HepG2 (cell line): Measurements from ENCODE around the gene GRIK4. TPM values are rescaled to one million over a fixed set of nuclear protein-coding genes. Genes with fewer than 3 reads are reported as not detected.

Experiments
- ATAC-seq: fragments of 200-7000 bp; cut with Tn5 transposase; 3 replicates; pipeline ENCODE4 v1.9.1; 2020; ENCODE audit warnings: mild to moderate bottlenecking, moderate library complexity
- BruUV-seq: library from RNA; stranded (reverse); fragments of 400-500 nt; replicated peaks from 2 replicates; lab custom pipeline; 2021; lab: Mats Ljungman, UMichigan
- CTCF ChIA-PET: fragments of 300-600 bp; formaldehyde crosslinking; extraction: SDS; loops from one replicate; lab custom pipeline; 2021; ENCODE audit warnings: low total read pairs, inconsistent platforms, low intra/inter-chr PET ratio; lab: Yijun Ruan, JAX
- POLR2A ChIA-PET: fragments of 350-600 bp; sonication (Branson Sonifier 250); formaldehyde crosslinking; loops from one replicate; lab custom pipeline; 2020; ENCODE audit warnings: antibody characterized with exemption, inconsistent platforms; lab: Yijun Ruan, JAX
- DNase-seq: peaks from one replicate; pipeline ENCODE4 v3.0.0-alpha.2; 2015; ENCODE audit warnings: low spot score
- FAIRE-seq: peaks from 3 replicates; lab custom pipeline; 2011; peaks lifted over from hg19 to GRCh38; lab: Jason Lieb, UNC
- H2AFZ ChIP-seq: one replicate; pipeline ENCODE4 v1.6.1; 2011; ENCODE audit warnings: low read length, inconsistent platforms
- H3K27ac ChIP-seq: fragments of 300-600 bp; 3 replicates; pipeline ENCODE4 v1.8.0; 2011; ENCODE audit warnings: mixed run types, mild to moderate bottlenecking, mixed read lengths, low read length, inconsistent platforms; ENCODE audit not compliant: insufficient read depth; ENCODE audit errors: extremely low read length
- H3K27me3 ChIP-seq, 2 experiments: fragments of 200-600 bp in 1 of 2; 2 replicates in 1 of 2; 3 replicates in 1 of 2; pipeline versions ENCODE4 v1.6.0 to v1.8.0; 2011; ENCODE audit warnings: low read length in 2 of 2, mild to moderate bottlenecking in 2 of 2, moderate library complexity in 2 of 2, inconsistent platforms in 1 of 2; ENCODE audit not compliant: insufficient read depth in 2 of 2, control insufficient read depth in 1 of 2
- H3K36me3 ChIP-seq, 2 experiments: fragments of 200-600 bp in 1 of 2; replicated peaks in 1 of 2; 2 replicates in 1 of 2; 3 replicates in 1 of 2; pipeline versions ENCODE4 v1.5.1 to v1.8.0; 2011; ENCODE audit warnings: low read length in 2 of 2, inconsistent platforms in 1 of 2; ENCODE audit not compliant: insufficient read depth in 2 of 2, control insufficient read depth in 1 of 2
- H3K4me1 ChIP-seq: 2 replicates; pipeline ENCODE4 v1.5.1; 2012; ENCODE audit warnings: low read length, inconsistent platforms; ENCODE audit not compliant: insufficient read depth
- H3K4me2 ChIP-seq: 2 replicates; pipeline ENCODE4 v1.6.0; 2011; ENCODE audit warnings: low read depth, low read length, inconsistent platforms
- H3K4me3 ChIP-seq, 3 experiments: fragments of 200-600 bp in 1 of 3; sonication (generic), shearing (Covaris generic) in 1 of 3; replicated peaks in 1 of 3; 2 replicates each; pipeline ENCODE4 v1.5.1; 2011 to 2016; ENCODE audit warnings: low read length in 3 of 3, inconsistent platforms in 2 of 3, low read depth in 2 of 3, mild to moderate bottlenecking in 2 of 3, control low read depth in 1 of 3, mixed read lengths in 1 of 3; ENCODE audit not compliant: insufficient read depth in 1 of 3
- H3K79me2 ChIP-seq: one replicate; pipeline ENCODE4 v1.6.1; 2011; ENCODE audit warnings: low read length, inconsistent platforms; ENCODE audit not compliant: insufficient read depth
- H3K9ac ChIP-seq: 2 replicates; pipeline ENCODE4 v1.6.0; 2011; ENCODE audit warnings: mild to moderate bottlenecking, low read depth, low read length, inconsistent platforms; ENCODE audit not compliant: insufficient read depth
- H3K9me3 ChIP-seq: 2 replicates; pipeline ENCODE4 v1.5.1; 2012; ENCODE audit warnings: mild to moderate bottlenecking, low read length
- H4K20me1 ChIP-seq: 2 replicates; pipeline ENCODE4 v1.6.0; 2011; ENCODE audit warnings: inconsistent platforms, mild to moderate bottlenecking, low read length, moderate library complexity; ENCODE audit not compliant: insufficient read depth
- ATF7-NPFF ChIP-seq: sonication (generic); formaldehyde crosslinking; IDR thresholded peaks from 2 replicates; pipeline ENCODE4 v1.8.1; 2023; ENCODE audit warnings: mild to moderate bottlenecking, low read depth, missing genetic modification reagents, moderate library complexity
- CCAR2 ChIP-seq: fragments of 200-400 bp; formaldehyde crosslinking; optimal IDR thresholded peaks from 2 replicates; pipeline ENCODE3; 2018; ENCODE audit warnings: low read depth, mild to moderate bottlenecking, low read length, moderate library complexity
- EHMT2 ChIP-seq: fragments of 200-600 bp; sonication (generic); IDR thresholded peaks from 2 replicates; pipeline ENCODE4 v1.7.0; 2017; ENCODE audit warnings: antibody characterized with exemption, low read depth, low read length, borderline replicate concordance
- ELK4 ChIP-seq: sonication (generic); formaldehyde crosslinking; IDR thresholded peaks from 2 replicates; pipeline ENCODE4 v1.9.0; 2021; ENCODE audit warnings: missing genetic modification reagents, borderline replicate concordance
- EZH2 ChIP-seq: conservative IDR thresholded peaks from 2 replicates; pipeline ENCODE4 v1.6.1; 2012; ENCODE audit warnings: mild to moderate bottlenecking, low read depth, low read length, moderate library complexity
- HMGXB4 ChIP-seq, 2 experiments: sonication (generic) in 1 of 2; formaldehyde crosslinking in 1 of 2; IDR thresholded peaks; 2 replicates each; pipeline versions ENCODE4 v1.4.0 to v1.6.1; 2018 to 2020; ENCODE audit warnings: missing genetic modification reagents in 2 of 2, borderline replicate concordance in 1 of 2, low read depth in 1 of 2, mild to moderate bottlenecking in 1 of 2, missing biosample characterization in 1 of 2
- MTF1 ChIP-seq: sonication (generic); formaldehyde crosslinking; IDR thresholded peaks from 2 replicates; pipeline ENCODE4 v1.5.0; 2020; ENCODE audit warnings: missing genetic modification reagents
- NR2F6 ChIP-seq, 2 experiments: IDR thresholded peaks; 2 replicates each; pipeline ENCODE4 v1.6.1; 2016; ENCODE audit warnings: antibody characterized with exemption in 1 of 2, mild to moderate bottlenecking in 1 of 2
- PRDM4 ChIP-seq: sonication (generic); formaldehyde crosslinking; IDR thresholded peaks from 2 replicates; pipeline ENCODE4 v1.9.0; 2021; ENCODE audit warnings: missing genetic modification reagents, borderline replicate concordance
- TP53 ChIP-seq: sonication (generic); formaldehyde crosslinking; conservative IDR thresholded peaks from 2 replicates; pipeline ENCODE4 v1.4.0; 2020; ENCODE audit warnings: missing genetic modification reagents
- YEATS2 ChIP-seq: sonication (generic); formaldehyde crosslinking; IDR thresholded peaks from 2 replicates; pipeline ENCODE4 v1.4.0; 2020; ENCODE audit warnings: missing genetic modification reagents, borderline replicate concordance
- ZNF138 ChIP-seq: sonication (generic); formaldehyde crosslinking; IDR thresholded peaks from 2 replicates; pipeline ENCODE4 v1.5.0; 2020; ENCODE audit warnings: mild to moderate bottlenecking, low read depth, missing genetic modification reagents
- WGBS: methylation state at CpG from one replicate; pipeline ENCODE4 v1.1.6; 2017; ENCODE audit warnings: low lambda C conversion rate; 5-methylcytosine and 5-hydroxymethylcytosine counted together
- in situ Hi-C: cut with HindIII; loops from 2 replicates; pipeline ENCODE4 v1.10.0; 2017; ENCODE audit warnings: low pct_unique_long_range_greater_than_20kb; ENCODE audit not compliant: extremely low pct_ligation_motif_present
- intact Hi-C: fragments of 100-400 bp; cut with micrococcal nuclease; formaldehyde crosslinking; loops from one replicate; pipeline ENCODE4 v1.10.0; 2022; ENCODE audit not compliant: unreplicated experiment
- polyA plus RNA-seq, 8 experiments: library from polyadenylated mRNA; depleted of rRNA in 3 of 8; stranded (reverse) in 7 of 8; unstranded in 1 of 8; fragments of >200 nt; fragmentation: Illumina TruSeq in 4 of 8; extraction: Trizol in 4 of 8; gene quantifications; 2 replicates each; pipeline versions ENCODE4 v1.2.1 to v1.2.3, GENCODE V29; 2011 to 2016; ENCODE audit warnings: low read depth in 4 of 8, missing spikeins in 1 of 8, mixed read lengths in 1 of 8; ENCODE audit not compliant: insufficient read depth in 1 of 8
- total RNA-seq, 5 experiments: library from RNA; depleted of rRNA; stranded (reverse); fragments of >200 nt; fragmentation: Illumina TruSeq; extraction: Trizol; gene quantifications; 2 replicates each; pipeline ENCODE4 v1.2.3, GENCODE V29; 2016; ENCODE audit warnings: low read depth in 1 of 5

Gene GRIK4
- total and polyA plus RNA-seq, 2 of the 13 experiments (the other 11 are each of a cell fraction or from before 2014, with no cell fraction given) = 0.04 to 0.07 TPM

GRCh38 chr11:120988603-120989002 lies 477.1 kb downstream of the GRIK4 start:
- H3K79me2 ChIP-seq = no peaks in the 10 kb centered on the region
- intact Hi-C loops = no loop called here
- peaks cover 1 to 28% of the 10 kb centered on the region in 2 experiments; a peak in 4 of 5 replicates for H3K27me3 ChIP-seq
- H3K9ac ChIP-seq = no peak overlapping the region
- no peaks in the 10 kb centered on the region for H3K36me3 ChIP-seq
- no TSS peak for BruUV-seq
- no peak overlapping the region for H3K4me2 ChIP-seq
- H3K4me3 ChIP-seq = no peak overlapping the region
- no peak for TF ChIP-seq CCAR2
- no peak for TF ChIP-seq PRDM4
- no peak for TF ChIP-seq EZH2
- no peak for TF ChIP-seq YEATS2
- TF ChIP-seq ELK4 = no peak
- no peak for TF ChIP-seq MTF1 (CRISPR knock-in tag)
- no peak for TF ChIP-seq NR2F6 (IDR thresholded peaks at IDR 0.05)
- no peak for TF ChIP-seq NR2F6 (CRISPR knock-in tag; IDR thresholded peaks at IDR 0.05)
- TF ChIP-seq TP53 (CRISPR knock-in tag) = no peak
- no peak for TF ChIP-seq HMGXB4 (CRISPR knock-in tag; IDR thresholded peaks at IDR 0.05; ENCODE audit: borderline replicate concordance in 1 of 2, low read depth in 1 of 2)
- no peak for TF ChIP-seq ZNF138 (CRISPR knock-in tag)
- no peak for TF ChIP-seq ATF7-NPFF (CRISPR knock-in tag)
- TF ChIP-seq EHMT2 = no peak
- POLR2A ChIA-PET = no interaction called here
- no peak overlapping the region for H2AFZ ChIP-seq
- 36% methylated on average over 1 of the region's 1 CpG for WGBS
- H4K20me1 ChIP-seq = no peaks in the 10 kb centered on the region; the same call in 1 of the 2 replicates
- no peaks in the 10 kb centered on the region for H3K9me3 ChIP-seq
- no peak for DNase-seq
- no peak for FAIRE-seq
- H3K4me1 ChIP-seq = peaks cover 19% of the 10 kb centered on the region
- CTCF ChIA-PET = no interaction called here
- ATAC-seq = no peak
- in situ Hi-C loops = no loop called here
- no peak overlapping the region for H3K27ac ChIP-seq
